GM23338 (cell line): ENCODE data around the gene ZNF536. TPM values are rescaled to one million over a fixed set of nuclear protein-coding genes. Genes with fewer than 3 reads are reported as not detected.

ENCODE experiments used
- ATAC-seq: fragments of 200-7000 bp; cut with Tn5 transposase; 3 replicates; pipeline ENCODE4 v1.9.1; 2020
- DNase-seq: peaks from one replicate; pipeline ENCODE4 v3.0.0-alpha.2; 2015; ENCODE audit warnings: low spot score
- H2AFZ ChIP-seq: fragments of 200-600 bp; sonication (generic); 2 replicates; pipeline ENCODE4 v1.8.0; 2016; ENCODE audit warnings: antibody characterized with exemption, mild to moderate bottlenecking, moderate library complexity
- H3F3A ChIP-seq: fragments of 200-600 bp; sonication (generic); replicated peaks from 2 replicates; pipeline ENCODE4 v1.8.0; 2017; ENCODE audit warnings: antibody characterized with exemption, mixed run types, low read depth
- H3K27ac ChIP-seq: fragments of 200-600 bp; sonication (generic); 2 replicates; pipeline ENCODE4 v1.6.1; 2016; ENCODE audit warnings: low read depth
- H3K27me3 ChIP-seq: fragments of 200-600 bp; sonication (generic); 2 replicates; pipeline ENCODE4 v1.8.0; 2016; ENCODE audit warnings: mild to moderate bottlenecking, mixed run types, moderate library complexity; ENCODE audit not compliant: insufficient read depth
- H3K36me3 ChIP-seq: fragments of 200-600 bp; sonication (generic); 2 replicates; pipeline ENCODE4 v1.8.0; 2016; ENCODE audit warnings: mild to moderate bottlenecking; ENCODE audit not compliant: insufficient read depth
- H3K4me1 ChIP-seq: fragments of 200-600 bp; sonication (generic); 2 replicates; pipeline ENCODE4 v1.8.0; 2016; ENCODE audit warnings: mild to moderate bottlenecking, moderate library complexity; ENCODE audit not compliant: insufficient read depth
- H3K4me2 ChIP-seq: fragments of 200-600 bp; sonication (generic); 2 replicates; pipeline ENCODE4 v1.7.1; 2017; ENCODE audit warnings: mixed run types
- H3K4me3 ChIP-seq: fragments of 200-600 bp; sonication (generic); 2 replicates; pipeline ENCODE4 v1.6.1; 2016; ENCODE audit warnings: mixed run types
- H3K79me2 ChIP-seq: fragments of 200-600 bp; sonication (generic); replicated peaks from 2 replicates; pipeline ENCODE4 v1.8.0; 2017; ENCODE audit warnings: mild to moderate bottlenecking; ENCODE audit not compliant: insufficient read depth
- H3K9me2 ChIP-seq: fragments of 200-600 bp; sonication (generic); 2 replicates; pipeline ENCODE4 v1.8.0; 2017; ENCODE audit not compliant: insufficient read depth
- H4K20me1 ChIP-seq: fragments of 200-600 bp; sonication (generic); replicated peaks from 2 replicates; pipeline ENCODE4 v1.8.0; 2017; ENCODE audit warnings: mild to moderate bottlenecking; ENCODE audit not compliant: insufficient read depth
- H3K27ac Mint-ChIP-seq: 2 replicates; pipeline ENCODE4 v1.8.0; 2020; ENCODE audit warnings: inconsistent platforms, mild to moderate bottlenecking, moderate library complexity, mixed read lengths
- H3K27me3 Mint-ChIP-seq: 3 replicates; pipeline ENCODE4 v1.8.0; 2022; ENCODE audit warnings: low read depth, mild to moderate bottlenecking, moderate library complexity, mixed read lengths, inconsistent platforms; ENCODE audit not compliant: insufficient read depth, poor library complexity
- H3K36me3 Mint-ChIP-seq: 3 replicates; pipeline ENCODE4 v1.8.0; 2021; ENCODE audit warnings: low read depth, mild to moderate bottlenecking, inconsistent platforms, moderate library complexity, mixed read lengths
- H3K4me1 Mint-ChIP-seq: 3 replicates; pipeline ENCODE4 v1.8.0; 2020; ENCODE audit warnings: mild to moderate bottlenecking, inconsistent platforms, mixed read lengths
- H3K4me3 Mint-ChIP-seq: 3 replicates; pipeline ENCODE4 v1.8.0; 2021; ENCODE audit warnings: moderate library complexity, mild to moderate bottlenecking, inconsistent platforms, mixed read lengths
- H3K9me3 Mint-ChIP-seq: 3 replicates; pipeline ENCODE4 v1.8.0; 2020; ENCODE audit warnings: moderate library complexity, mild to moderate bottlenecking, inconsistent platforms, mixed read lengths
- CREB1 ChIP-seq: fragments of 250-450 bp; sonication (Bioruptor Pico); IDR thresholded peaks from 2 replicates; pipeline ENCODE4 v1.5.0; 2020; ENCODE audit warnings: low read depth, mild to moderate bottlenecking, moderate library complexity
- CTCF ChIP-seq, 2 experiments: fragments of 200-600 bp in 1 of 2; sonication (generic) in 1 of 2; conservative IDR thresholded peaks; 2 replicates each; pipeline versions ENCODE4 v1.5.1 to v1.6.1; 2016 to 2017; ENCODE audit warnings: antibody characterized with exemption in 2 of 2, low read depth in 2 of 2, mild to moderate bottlenecking in 2 of 2, moderate library complexity in 1 of 2
- ETS1 ChIP-seq: IDR thresholded peaks from 2 replicates; pipeline ENCODE4 v1.6.1; 2016; ENCODE audit warnings: antibody characterized with exemption
- EZH2 ChIP-seq: fragments of 200-600 bp; sonication (generic); IDR thresholded peaks from one replicate; pipeline ENCODE4 v1.8.0; 2017; ENCODE audit warnings: antibody characterized with exemption, mild to moderate bottlenecking, low read depth; ENCODE audit not compliant: unreplicated experiment
- EZH2phosphoT487 ChIP-seq: fragments of 200-600 bp; sonication (generic); IDR thresholded peaks from one replicate; pipeline ENCODE4 v1.8.1; 2018; ENCODE audit warnings: antibody characterized with exemption; ENCODE audit not compliant: unreplicated experiment
- JUNB ChIP-seq: IDR thresholded peaks from one replicate; pipeline ENCODE4 v1.6.1; 2016; ENCODE audit warnings: antibody characterized with exemption; ENCODE audit not compliant: unreplicated experiment
- NANOG ChIP-seq: IDR thresholded peaks from 2 replicates; pipeline ENCODE4 v1.6.1; 2016; ENCODE audit warnings: antibody characterized with exemption, borderline replicate concordance
- POLR2AphosphoS5 ChIP-seq: IDR thresholded peaks from 2 replicates; pipeline ENCODE4 v1.6.1; 2016; ENCODE audit warnings: antibody characterized with exemption, low read depth
- REST ChIP-seq: IDR thresholded peaks from one replicate; pipeline ENCODE4 v1.6.1; 2018; ENCODE audit warnings: antibody characterized with exemption; ENCODE audit not compliant: unreplicated experiment
- STAT1 ChIP-seq: IDR thresholded peaks from one replicate; pipeline ENCODE4 v1.6.1; 2016; ENCODE audit warnings: antibody characterized with exemption; ENCODE audit not compliant: unreplicated experiment
- ZNF114 ChIP-seq: fragments of 250-450 bp; sonication (Bioruptor Pico); IDR thresholded peaks from 2 replicates; pipeline ENCODE4 v1.5.0; 2020; ENCODE audit warnings: mild to moderate bottlenecking, moderate library complexity
- ZNF331 ChIP-seq: fragments of 250-450 bp; sonication (Bioruptor Pico); IDR thresholded peaks from 2 replicates; pipeline ENCODE4 v1.5.0; 2020; ENCODE audit warnings: low read depth, mild to moderate bottlenecking, moderate library complexity
- ZNF462 ChIP-seq: fragments of 250-450 bp; sonication (Bioruptor Pico); IDR thresholded peaks from 2 replicates; pipeline ENCODE4 v1.5.0; 2020; ENCODE audit warnings: mild to moderate bottlenecking, moderate library complexity
- polyA plus RNA-seq: library from polyadenylated mRNA; unstranded; fragments of >200 nt; fragmentation: Nextera tagmentation; extraction: Ambion mirVana; gene quantifications from 2 replicates; pipeline ENCODE4 v1.2.1, GENCODE V29; 2016
- total RNA-seq: library from RNA; depleted of rRNA; stranded (reverse); fragments of >200 nt; shearing (Covaris generic); gene quantifications from 2 replicates; pipeline ENCODE4 v1.2.3, GENCODE V29; 2014

ZNF536 gene
- total and polyA plus RNA-seq, 2 experiments from 2014 or later, result 0.07 TPM; not detected in 1

GRCh38 chr19:30467239-30467638 lies 95.1 kb downstream of the ZNF536 start (continued):
- TF ChIP-seq ETS1 (no peak), ZNF331 (CRISPR knock-in tag) (no peak), JUNB (no peak)

GRCh38 chr19:30469774-30470173 lies 97.6 kb downstream of the ZNF536 start:
- Histone ChIP-seq H3K27ac (no peak overlapping the region), H3K4me3 (no peak overlapping the region), H3K4me2 (no peak overlapping the region), H4K20me1 (no peaks in the 10 kb centered on the region), H3K27me3 (no peaks in the 10 kb centered on the region), H2AFZ (no peak overlapping the region), H3K4me1 (no peaks in the 10 kb centered on the region), H3F3A (no peaks in the 10 kb centered on the region), H3K9me2 (no peaks in the 10 kb centered on the region), H3K79me2 (no peaks in the 10 kb centered on the region), H3K36me3 (no peaks in the 10 kb centered on the region)
- Mint-ChIP-seq H3K27ac (no peak overlapping the region), H3K9me3 (no peaks in the 10 kb centered on the region; the same call in 1 of the 3 replicates), H3K4me1 (no peaks in the 10 kb centered on the region), H3K27me3 (peaks cover 2% of the 10 kb centered on the region), H3K36me3 (no peaks in the 10 kb centered on the region; the same call in 2 of the 3 replicates), H3K4me3 (no peak overlapping the region)
- ATAC-seq, result no peak
- no peak for DNase-seq
- TF ChIP-seq CTCF (conservative IDR thresholded peaks at IDR 0.05; ENCODE audit: low read depth in 2 of 2) (no peak), CREB1 (no peak), NANOG (no peak), EZH2phosphoT487 (no peak), REST (no peak), STAT1 (no peak), POLR2AphosphoS5 (no peak), ZNF331 (CRISPR knock-in tag) (no peak), ZNF462 (CRISPR knock-in tag) (no peak), EZH2 (no peak), ZNF114 (no peak)
